NK-92 (cell line): Measurements from ENCODE around the gene MED23.

Experiments used
- DNase-seq: peaks from one replicate; lab custom pipeline; 2025; ENCODE audit not compliant: unreplicated experiment; lab: John Stamatoyannopoulos, UW

The MED23 gene, protein sequence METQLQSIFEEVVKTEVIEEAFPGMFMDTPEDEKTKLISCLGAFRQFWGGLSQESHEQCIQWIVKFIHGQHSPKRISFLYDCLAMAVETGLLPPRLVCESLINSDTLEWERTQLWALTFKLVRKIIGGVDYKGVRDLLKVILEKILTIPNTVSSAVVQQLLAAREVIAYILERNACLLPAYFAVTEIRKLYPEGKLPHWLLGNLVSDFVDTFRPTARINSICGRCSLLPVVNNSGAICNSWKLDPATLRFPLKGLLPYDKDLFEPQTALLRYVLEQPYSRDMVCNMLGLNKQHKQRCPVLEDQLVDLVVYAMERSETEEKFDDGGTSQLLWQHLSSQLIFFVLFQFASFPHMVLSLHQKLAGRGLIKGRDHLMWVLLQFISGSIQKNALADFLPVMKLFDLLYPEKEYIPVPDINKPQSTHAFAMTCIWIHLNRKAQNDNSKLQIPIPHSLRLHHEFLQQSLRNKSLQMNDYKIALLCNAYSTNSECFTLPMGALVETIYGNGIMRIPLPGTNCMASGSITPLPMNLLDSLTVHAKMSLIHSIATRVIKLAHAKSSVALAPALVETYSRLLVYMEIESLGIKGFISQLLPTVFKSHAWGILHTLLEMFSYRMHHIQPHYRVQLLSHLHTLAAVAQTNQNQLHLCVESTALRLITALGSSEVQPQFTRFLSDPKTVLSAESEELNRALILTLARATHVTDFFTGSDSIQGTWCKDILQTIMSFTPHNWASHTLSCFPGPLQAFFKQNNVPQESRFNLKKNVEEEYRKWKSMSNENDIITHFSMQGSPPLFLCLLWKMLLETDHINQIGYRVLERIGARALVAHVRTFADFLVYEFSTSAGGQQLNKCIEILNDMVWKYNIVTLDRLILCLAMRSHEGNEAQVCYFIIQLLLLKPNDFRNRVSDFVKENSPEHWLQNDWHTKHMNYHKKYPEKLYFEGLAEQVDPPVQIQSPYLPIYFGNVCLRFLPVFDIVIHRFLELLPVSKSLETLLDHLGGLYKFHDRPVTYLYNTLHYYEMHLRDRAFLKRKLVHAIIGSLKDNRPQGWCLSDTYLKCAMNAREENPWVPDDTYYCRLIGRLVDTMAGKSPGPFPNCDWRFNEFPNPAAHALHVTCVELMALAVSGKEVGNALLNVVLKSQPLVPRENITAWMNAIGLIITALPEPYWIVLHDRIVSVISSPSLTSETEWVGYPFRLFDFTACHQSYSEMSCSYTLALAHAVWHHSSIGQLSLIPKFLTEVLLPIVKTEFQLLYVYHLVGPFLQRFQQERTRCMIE (N-terminal part only)

GRCh38 chr6:131627724-131628682 lies at the start of gene MED23:
TSS of gene MED23 (minus strand) at chr6:131628242. CDS start at chr6:131628049, 193 bp downstream.
- DNase-seq, result peak; percentile 56

- no peak for DNase-seq
These were observed 45.1 kb upstream of the MED23 start for GRCh38 chr6:131673184-131673583.

DNA sequence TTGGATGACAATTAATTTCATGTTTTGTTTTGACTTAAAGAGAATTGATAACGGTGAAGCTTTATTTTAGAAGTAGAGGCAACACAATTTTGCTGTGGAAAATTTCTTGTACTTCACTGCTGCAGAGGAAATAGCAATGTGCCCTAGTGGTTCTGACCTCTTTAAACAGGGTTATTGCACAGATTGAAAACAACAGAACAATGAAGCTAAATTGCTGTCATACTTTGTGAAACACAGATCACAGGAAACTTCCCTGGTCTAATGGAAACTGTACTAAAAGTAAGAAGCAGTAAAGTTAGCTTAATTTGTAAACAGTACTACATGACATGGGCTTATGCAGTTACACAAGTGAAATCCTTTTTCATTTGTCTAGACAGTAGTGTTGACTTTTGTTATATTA lies 41.8 kb upstream of the MED23 start:
- DNase-seq, result no peak

DNA sequence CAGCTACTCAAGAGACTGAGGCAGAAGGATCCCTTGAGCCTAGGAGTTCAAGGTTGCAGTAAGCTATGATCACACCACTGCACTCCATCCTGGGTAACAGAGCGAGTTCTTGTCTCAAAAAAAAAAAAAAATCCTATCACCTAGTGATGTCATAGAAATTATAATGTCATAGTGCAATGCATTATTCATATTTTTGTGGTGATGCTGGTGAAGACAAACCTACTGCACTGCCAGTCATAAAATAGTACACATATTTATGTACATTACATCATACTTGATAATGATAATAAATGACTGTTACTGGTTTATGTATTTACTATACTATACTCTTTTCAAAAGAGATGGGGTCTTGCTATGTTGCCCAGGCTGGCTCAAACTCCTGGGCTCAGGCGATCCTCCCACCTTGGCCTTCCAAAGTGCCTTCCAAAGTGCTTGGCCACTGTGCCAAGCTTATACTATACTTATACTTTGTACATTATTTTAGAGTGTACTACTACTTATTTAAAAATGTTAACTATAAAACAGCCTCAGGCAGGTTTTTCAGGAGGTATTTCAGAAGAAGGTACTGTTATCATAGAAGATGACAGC lies 35.6 kb upstream of the MED23 start:
- no peak for DNase-seq

DNA sequence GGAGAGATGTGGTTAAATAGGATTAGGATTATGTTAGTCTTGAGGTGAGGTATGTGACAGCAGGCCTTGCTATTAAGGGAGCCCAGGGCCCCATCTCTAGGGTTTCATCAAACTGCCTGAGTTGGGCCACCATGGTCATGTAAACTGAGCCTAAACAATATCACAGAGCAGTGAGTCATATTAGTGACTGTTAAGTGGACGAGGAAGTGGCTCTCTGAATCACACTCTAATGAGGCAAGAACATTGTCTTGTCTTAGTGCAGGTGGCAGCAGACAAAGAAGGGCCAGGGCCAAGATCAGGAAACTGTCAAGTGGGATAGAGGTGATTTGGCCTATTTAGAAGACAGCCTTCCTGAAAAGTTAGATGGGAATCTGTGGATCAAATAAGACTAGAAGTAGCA lies 32.2 kb upstream of the MED23 start:
- DNase-seq, result no peak

- DNase-seq, result no peak
These were observed 30.2 kb upstream of the MED23 start for GRCh38 chr6:131658287-131658686.

DNA sequence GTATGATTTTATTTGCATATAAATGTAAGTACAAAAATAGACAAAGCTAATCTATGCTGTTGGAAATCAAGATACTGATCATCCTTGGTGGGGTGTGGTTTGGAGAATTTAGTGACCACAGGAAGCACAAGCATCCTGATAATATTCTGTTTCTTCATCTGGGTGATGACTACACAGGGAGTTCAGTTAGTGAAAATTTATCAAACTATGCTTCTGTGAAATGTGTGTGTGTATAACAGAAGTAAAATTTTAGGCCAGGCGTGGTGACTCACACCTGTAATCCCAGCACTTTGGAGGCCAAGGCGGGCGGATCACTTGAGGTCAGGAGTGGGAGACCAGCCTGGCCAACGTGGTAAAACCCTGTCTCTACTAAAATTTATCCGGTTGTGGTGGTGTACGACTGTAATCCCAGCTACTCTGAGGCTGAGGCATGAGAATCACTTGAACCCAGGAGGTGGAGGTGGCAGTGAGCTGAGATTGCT lies 29.6 kb upstream of the MED23 start:
- DNase-seq, result no peak

DNA sequence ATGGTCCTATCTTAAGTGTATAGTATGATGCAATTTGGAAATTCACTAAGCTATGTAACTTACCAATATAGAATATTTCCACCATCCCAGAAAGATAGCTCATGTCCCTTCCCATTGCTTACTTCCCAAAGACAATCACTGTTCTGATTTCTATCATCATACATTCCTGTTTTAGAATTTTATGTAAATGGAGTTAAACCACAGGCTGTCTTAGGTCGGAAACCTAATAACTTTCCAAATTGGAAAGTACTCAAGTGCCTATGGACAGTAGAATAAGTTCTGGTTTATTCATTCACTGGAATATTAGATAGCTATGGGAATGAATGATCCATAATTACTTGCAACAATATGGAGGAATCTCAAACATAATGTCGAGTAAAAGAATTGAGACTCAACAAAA lies 29.2 kb upstream of the MED23 start:
- no peak for DNase-seq

GRCh38 chr6:131656667-131657066 lies 28.6 kb upstream of the MED23 start:
- DNase-seq, result no peak

GRCh38 chr6:131655951-131656350 lies 27.9 kb upstream of the MED23 start:
- DNase-seq, result no peak

DNA sequence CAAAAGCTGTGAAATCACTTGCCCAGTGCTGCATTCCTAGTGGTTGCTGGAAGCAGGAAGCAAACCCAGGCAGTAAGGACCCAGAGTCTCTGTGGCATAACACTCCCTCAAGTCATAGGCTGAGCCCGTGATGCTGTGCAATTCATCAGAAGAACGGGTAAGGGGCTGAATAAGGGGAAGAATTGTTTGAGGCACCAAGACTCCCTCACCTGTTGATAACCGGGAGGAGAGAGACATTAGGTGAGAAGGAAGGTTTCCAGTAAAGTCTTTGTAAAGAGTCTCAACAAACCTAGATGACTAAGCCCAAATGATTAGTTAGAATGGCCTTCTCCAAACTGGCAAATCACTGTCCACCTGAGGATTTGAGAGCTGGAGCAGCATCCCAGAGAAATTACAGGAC lies 27.3 kb upstream of the MED23 start:
- DNase-seq, result no peak

GRCh38 chr6:131654326-131654725 lies 26.3 kb upstream of the MED23 start:
- DNase-seq, result no peak

GRCh38 chr6:131652472-131652871 lies 24.4 kb upstream of the MED23 start:
- DNase-seq, result no peak

GRCh38 chr6:131651782-131652181 lies 23.7 kb upstream of the MED23 start:
- DNase-seq, result no peak

GRCh38 chr6:131646249-131646670 lies 18.2 kb upstream of the MED23 start:
- no peak for DNase-seq

DNA sequence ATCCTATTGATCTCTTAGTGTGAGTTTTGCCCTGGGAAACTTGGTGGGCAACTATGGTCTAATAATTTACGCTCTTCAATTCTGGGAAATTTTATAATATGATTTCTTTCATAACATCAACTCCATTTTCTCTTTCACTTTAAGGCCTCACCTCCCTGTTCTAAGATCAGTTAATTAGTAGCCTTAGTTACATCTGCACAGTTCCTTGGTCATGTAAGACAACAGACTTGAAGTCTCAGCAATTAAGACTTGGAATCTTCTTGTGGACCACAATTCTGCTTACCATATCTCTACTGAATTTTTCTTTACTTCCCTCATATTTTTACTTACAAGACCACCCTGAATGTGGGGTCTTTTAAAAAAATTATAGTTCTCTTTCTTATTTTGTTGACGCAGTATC lies 17.8 kb upstream of the MED23 start:
- DNase-seq, result no peak

DNA sequence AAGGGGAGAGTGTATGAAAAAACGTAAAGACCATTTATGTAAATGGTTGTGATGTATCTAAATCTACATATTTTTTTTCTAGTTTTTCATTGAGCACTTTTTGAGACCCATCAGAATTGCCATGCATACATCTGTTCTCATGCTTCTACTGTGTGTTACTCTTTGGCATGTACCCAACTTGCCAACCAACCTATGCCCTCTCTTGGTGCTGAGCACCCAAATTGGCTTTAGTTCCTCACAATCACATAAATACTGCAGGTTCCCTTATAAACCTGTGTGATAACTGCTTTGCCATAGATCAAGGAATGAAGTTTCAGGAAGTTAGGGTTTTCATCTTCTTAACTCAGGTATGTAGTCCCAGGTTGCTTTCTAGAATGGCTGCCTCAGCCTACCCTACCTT lies 16.9 kb upstream of the MED23 start:
- no peak for DNase-seq

DNA sequence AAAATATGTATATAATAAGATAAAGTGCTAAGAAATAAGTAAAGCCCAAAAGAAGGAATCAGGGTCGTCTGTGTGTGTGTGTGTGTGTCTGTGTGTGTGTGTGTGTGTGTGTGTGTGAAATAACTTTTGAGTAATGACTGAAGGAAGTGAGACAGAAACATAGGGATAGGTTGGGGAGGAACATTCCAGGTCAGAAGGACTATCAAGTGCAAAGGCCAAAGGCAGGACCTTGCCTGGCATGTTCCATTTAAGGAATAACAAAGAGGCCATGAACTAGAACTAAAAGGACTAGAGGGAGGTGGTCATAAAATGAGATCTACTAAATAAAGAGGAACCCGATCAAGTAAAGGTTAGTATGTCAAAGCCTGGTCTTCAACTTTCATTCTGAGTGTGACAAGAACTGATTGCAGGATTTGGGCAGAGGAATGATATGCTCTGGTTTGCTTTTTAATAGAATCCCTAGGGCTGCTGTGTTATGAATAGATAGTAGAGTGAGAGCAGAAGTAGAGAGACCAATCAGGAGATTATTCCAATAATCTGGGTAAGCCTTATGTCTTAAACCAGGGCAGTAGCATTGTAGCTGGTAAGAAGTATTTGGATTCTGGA lies 15.9 kb upstream of the MED23 start:
- DNase-seq, result no peak

DNA sequence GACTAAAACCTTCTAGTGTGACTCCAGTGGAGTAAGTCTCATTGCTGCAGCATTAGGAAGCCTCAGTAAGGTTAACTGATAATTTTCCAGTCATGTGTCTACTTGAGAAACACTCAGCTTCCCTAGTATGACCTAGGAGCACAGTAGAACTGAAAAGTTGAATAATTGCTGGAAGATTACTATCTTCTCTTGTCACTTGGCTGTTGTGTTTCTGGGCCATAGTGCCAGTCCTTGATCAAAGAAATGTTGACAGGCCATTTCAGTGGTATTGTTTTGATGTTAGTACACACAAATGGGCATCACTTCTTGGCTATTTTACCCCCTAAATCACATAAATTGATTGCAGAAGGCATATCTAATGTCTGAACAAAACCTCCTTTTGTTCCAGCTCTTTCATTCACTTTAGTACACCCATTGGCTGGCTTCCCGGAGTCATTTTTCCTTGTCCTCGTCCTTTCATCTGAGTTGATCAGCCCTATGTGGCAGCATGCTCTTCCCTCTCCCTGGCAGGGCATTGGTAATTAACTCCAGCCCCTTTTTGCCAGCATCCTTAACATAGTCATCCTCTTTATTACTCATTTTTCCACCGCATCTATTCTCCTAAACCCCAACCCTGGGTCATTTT lies 15.1 kb upstream of the MED23 start:
- no peak for DNase-seq
